ENCODE measurements around the gene ST8SIA5.

The ST8SIA5 gene

GRCh38 chr18:46622451-46622850 lies 134.4 kb downstream of the ST8SIA5 start:
- ATAC-seq (ENCODE audit: insufficient read depth, low read depth) (no peak), DNase-seq (no peak)
- Histone ChIP-seq H3K4me2 (ENCODE audit: insufficient read depth, low read length) (0 out of 2 replicates have a peak overlapping the region, but pooled peaks have one; percentile 56), H3K9me3 (ENCODE audit: insufficient read depth, low read length, severe bottlenecking) (no peaks in the 10 kb centered on the region), H3K4me3 (ENCODE audit: low read depth in 1 of 2, low read length in 2 of 2) (no peak overlapping the region), H3K9ac (ENCODE audit: low read depth, low read length) (peak overlapping the region; percentile 10; the same call in 1 of the 2 replicates), H3K27me3 (ENCODE audit: insufficient read depth, low read length, poor library complexity) (no peaks in the 10 kb centered on the region), H3K36me3 (ENCODE audit: insufficient read depth, low read length) (no peaks in the 10 kb centered on the region), H3K4me1 (ENCODE audit: insufficient read depth, low read length) (peaks cover 57% of the 10 kb centered on the region), H2AFZ (ENCODE audit: low read depth, low read length) (peak overlapping the region; percentile 37; the same call in 1 of the 2 replicates), H3K27ac (ENCODE audit: low read length) (peak overlapping the region; percentile 95), H4K20me1 (ENCODE audit: insufficient read depth, low read length) (no peaks in the 10 kb centered on the region), H3K79me2 (ENCODE audit: insufficient read depth, low read length) (no peaks in the 10 kb centered on the region)
- TF ChIP-seq, protein P1, sequence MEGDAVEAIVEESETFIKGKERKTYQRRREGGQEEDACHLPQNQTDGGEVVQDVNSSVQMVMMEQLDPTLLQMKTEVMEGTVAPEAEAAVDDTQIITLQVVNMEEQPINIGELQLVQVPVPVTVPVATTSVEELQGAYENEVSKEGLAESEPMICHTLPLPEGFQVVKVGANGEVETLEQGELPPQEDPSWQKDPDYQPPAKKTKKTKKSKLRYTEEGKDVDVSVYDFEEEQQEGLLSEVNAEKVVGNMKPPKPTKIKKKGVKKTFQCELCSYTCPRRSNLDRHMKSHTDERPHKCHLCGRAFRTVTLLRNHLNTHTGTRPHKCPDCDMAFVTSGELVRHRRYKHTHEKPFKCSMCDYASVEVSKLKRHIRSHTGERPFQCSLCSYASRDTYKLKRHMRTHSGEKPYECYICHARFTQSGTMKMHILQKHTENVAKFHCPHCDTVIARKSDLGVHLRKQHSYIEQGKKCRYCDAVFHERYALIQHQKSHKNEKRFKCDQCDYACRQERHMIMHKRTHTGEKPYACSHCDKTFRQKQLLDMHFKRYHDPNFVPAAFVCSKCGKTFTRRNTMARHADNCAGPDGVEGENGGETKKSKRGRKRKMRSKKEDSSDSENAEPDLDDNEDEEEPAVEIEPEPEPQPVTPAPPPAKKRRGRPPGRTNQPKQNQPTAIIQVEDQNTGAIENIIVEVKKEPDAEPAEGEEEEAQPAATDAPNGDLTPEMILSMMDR (IDR thresholded peaks at IDR 0.05; ENCODE audit: borderline replicate concordance, extremely low read depth, low read length, poor library complexity, severe bottlenecking): no peak
- no peak for TF ChIP-seq EZH2 (IDR thresholded peaks at IDR 0.05; ENCODE audit: borderline replicate concordance, low read depth, low read length, severe bottlenecking)

GRCh38 chr18:46621871-46622270 lies 135.0 kb downstream of the ST8SIA5 start:
- Histone ChIP-seq H4K20me1 (ENCODE audit: insufficient read depth, low read length) (no peaks in the 10 kb centered on the region), H3K9ac (ENCODE audit: low read depth, low read length) (no peak overlapping the region), H3K4me3 (ENCODE audit: low read depth in 1 of 2, low read length in 2 of 2) (no peak overlapping the region), H3K9me3 (ENCODE audit: insufficient read depth, low read length, severe bottlenecking) (no peaks in the 10 kb centered on the region), H3K79me2 (ENCODE audit: insufficient read depth, low read length) (no peaks in the 10 kb centered on the region), H3K4me1 (ENCODE audit: insufficient read depth, low read length) (peaks cover 57% of the 10 kb centered on the region), H2AFZ (ENCODE audit: low read depth, low read length) (no peak overlapping the region), H3K27me3 (ENCODE audit: insufficient read depth, low read length, poor library complexity) (no peaks in the 10 kb centered on the region), H3K36me3 (ENCODE audit: insufficient read depth, low read length) (no peaks in the 10 kb centered on the region), H3K4me2 (ENCODE audit: insufficient read depth, low read length) (no peak overlapping the region), H3K27ac (ENCODE audit: low read length) (peak overlapping the region; percentile 95)
- TF ChIP-seq, protein P1 (IDR thresholded peaks at IDR 0.05; ENCODE audit: borderline replicate concordance, extremely low read depth, low read length, poor library complexity, severe bottlenecking): no peak
- no peak for TF ChIP-seq EZH2 (IDR thresholded peaks at IDR 0.05; ENCODE audit: borderline replicate concordance, low read depth, low read length, severe bottlenecking)
- DNase-seq: no peak
- ATAC-seq (ENCODE audit: insufficient read depth, low read depth): no peak

GRCh38 chr18:46621111-46621766 lies 135.6 kb downstream of the ST8SIA5 start:
- Histone ChIP-seq H3K27me3 (ENCODE audit: insufficient read depth, low read length, poor library complexity) (no peaks in the 10 kb centered on the region), H3K27ac (ENCODE audit: low read length) (peak overlapping the region; percentile 95)
- TF ChIP-seq, protein P1 (IDR thresholded peaks at IDR 0.05; ENCODE audit: borderline replicate concordance, extremely low read depth, low read length, poor library complexity, severe bottlenecking): no peak
- no peak for TF ChIP-seq EZH2 (IDR thresholded peaks at IDR 0.05; ENCODE audit: borderline replicate concordance, low read depth, low read length, severe bottlenecking)

More at GRCh38 chr18:46621111-46621766, 135.6 kb downstream of the ST8SIA5 start:
- Histone ChIP-seq H3K4me3 (ENCODE audit: low read depth in 1 of 2, low read length in 2 of 2) (no peak overlapping the region), H4K20me1 (ENCODE audit: insufficient read depth, low read length) (no peaks in the 10 kb centered on the region), H3K79me2 (ENCODE audit: insufficient read depth, low read length) (no peaks in the 10 kb centered on the region), H2AFZ (ENCODE audit: low read depth, low read length) (no peak overlapping the region), H3K9me3 (ENCODE audit: insufficient read depth, low read length, severe bottlenecking) (no peaks in the 10 kb centered on the region), H3K4me1 (ENCODE audit: insufficient read depth, low read length) (peaks cover 57% of the 10 kb centered on the region), H3K9ac (ENCODE audit: low read depth, low read length) (no peak overlapping the region), H3K36me3 (ENCODE audit: insufficient read depth, low read length) (no peaks in the 10 kb centered on the region), H3K4me2 (ENCODE audit: insufficient read depth, low read length) (no peak overlapping the region)
- DNase-seq: no peak
- ATAC-seq (ENCODE audit: insufficient read depth, low read depth): no peak
